ENCODE results near the gene SLC9A9. TPM values are rescaled to one million over a fixed set of nuclear protein-coding genes. Genes with fewer than 3 reads are reported as not detected.

SLC9A9 gene
- total and polyA plus RNA-seq, 2 of the 8 experiments (the other 6 are each of a cell fraction or from before 2014, with no cell fraction given), result 0.48 to 1.1 TPM

DNA sequence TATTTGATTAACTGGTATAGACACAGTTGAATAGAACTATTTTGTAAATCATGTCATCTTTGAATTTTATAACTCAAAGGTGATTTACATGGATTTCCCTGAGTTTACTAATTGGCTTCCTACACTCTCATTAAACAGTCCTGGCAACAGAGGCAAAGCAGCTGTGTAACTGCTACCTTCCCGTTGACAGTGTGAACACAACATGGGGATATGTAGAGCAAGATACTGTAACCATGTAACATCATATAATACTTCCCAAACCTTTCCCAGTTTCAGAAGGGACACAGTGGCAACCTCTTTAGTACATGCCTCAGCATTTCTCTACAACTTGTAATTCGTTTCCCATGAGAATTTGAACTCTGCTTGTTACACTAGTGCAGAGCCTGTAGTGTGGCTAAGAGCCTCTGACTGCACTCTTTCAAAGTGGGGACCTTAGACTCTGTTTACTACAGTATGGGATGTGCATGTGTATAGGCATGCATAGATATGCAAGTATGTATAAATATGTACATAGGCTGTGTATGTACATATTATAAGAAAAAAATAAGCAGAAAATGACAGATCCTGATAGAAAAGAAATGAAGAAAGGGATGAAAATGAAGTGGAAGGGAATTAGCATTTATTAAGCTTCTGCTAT, 299.3 kb downstream of the SLC9A9 start:
- Histone ChIP-seq H3K9me3 (ENCODE audit: insufficient read depth in 2 of 2, low read depth in 1 of 2, low read length in 1 of 2) (no peaks in the 10 kb centered on the region), H3K79me1 (ENCODE audit: low read depth, low read length) (no peaks in the 10 kb centered on the region), H3K4me3 (ENCODE audit: extremely low read depth in 1 of 4, insufficient read depth in 2 of 4, low read depth in 3 of 4, low read length in 4 of 4) (no peak overlapping the region), H4K20me1 (replicated peaks in 1 of 2; ENCODE audit: control insufficient read depth in 1 of 2, insufficient read depth in 2 of 2, low read length in 2 of 2) (no peaks in the 10 kb centered on the region), H3K79me2 (ENCODE audit: control insufficient read depth in 1 of 2, insufficient read depth in 2 of 2, low read length in 2 of 2) (no peaks in the 10 kb centered on the region), H2BK5ac (ENCODE audit: low read depth, low read length) (no peak overlapping the region), H3K27me3 (replicated peaks in 1 of 4; ENCODE audit: control insufficient read depth in 3 of 4, extremely low read depth in 1 of 4, insufficient read depth in 3 of 4, low read length in 3 of 4) (no peaks in the 10 kb centered on the region), H4K5ac (ENCODE audit: insufficient read length, low read depth, low read length) (no peak overlapping the region), H2BK15ac (ENCODE audit: low read length) (no peak overlapping the region), H2AFZ (ENCODE audit: low read length) (no peak overlapping the region), H2BK12ac (ENCODE audit: low read depth, low read length) (no peak overlapping the region), H3K4ac (replicated peaks; ENCODE audit: insufficient read length, low read depth, low read length) (no peak overlapping the region), H2AK5ac (ENCODE audit: low read depth, low read length) (no peak overlapping the region), H3K27ac (ENCODE audit: low read depth, low read length) (no peak overlapping the region), H3K23me2 (ENCODE audit: low read depth, low read length) (no peaks in the 10 kb centered on the region), H3K56ac (replicated peaks; ENCODE audit: insufficient read length, low read depth, low read length) (no peak overlapping the region), H3K9ac (replicated peaks in 1 of 4; ENCODE audit: extremely low read depth in 1 of 4, low read depth in 3 of 4, low read length in 3 of 4) (no peak overlapping the region), H2BK120ac (replicated peaks; ENCODE audit: low read depth, low read length) (no peak overlapping the region), H3K18ac (ENCODE audit: extremely low read depth, low read length) (no peak overlapping the region), H2BK20ac (ENCODE audit: low read length) (no peak overlapping the region), H4K91ac (replicated peaks; ENCODE audit: insufficient read length, low read length) (no peak overlapping the region), H3K4me2 (ENCODE audit: insufficient read depth in 1 of 2, low read depth in 2 of 2, low read length in 2 of 2) (no peak overlapping the region), H3K4me1 (replicated peaks in 1 of 4; ENCODE audit: control insufficient read depth in 3 of 4, insufficient read depth in 4 of 4, low read length in 3 of 4) (no peaks in the 10 kb centered on the region), H4K8ac (ENCODE audit: extremely low read depth, insufficient read depth, low read length) (no peak overlapping the region), H3K36me3 (ENCODE audit: control insufficient read depth in 2 of 4, insufficient read depth in 4 of 4, low read length in 3 of 4) (no peaks in the 10 kb centered on the region), H3K14ac (ENCODE audit: insufficient read length) (no peak overlapping the region), H3K23ac (ENCODE audit: insufficient read length) (no peak overlapping the region)
- ChIA-PET POLR2A (ENCODE audit: partially characterized antibody) (no interaction called here), CTCF (ENCODE audit: partially characterized antibody) (no interaction called here)
- WGBS, 2 experiments (ENCODE audit: extremely low coverage in 1 of 2, insufficient coverage in 1 of 2, insufficient read length in 1 of 2, insufficient replicate concordance in 2 of 2, low coverage in 1 of 2, low lambda C conversion rate in 2 of 2, missing lambda C conversion rate in 1 of 2), result 98% methylated on average over 2 of the region's 2 CpGs; no CpG with 5 or more reads in 1 of the 2 experiments
- no peak for DNase-seq (ENCODE audit: low read depth in 1 of 2, low spot score in 2 of 2)
- FAIRE-seq, result no peak
- TF ChIP-seq CTBP2 (IDR thresholded peaks at IDR 0.05; ENCODE audit: borderline replicate concordance, insufficient read depth, insufficient read length, low read length) (no peak), POLR2A (IDR thresholded peaks at IDR 0.05; ENCODE audit: control extremely low read depth in 1 of 2, low read depth in 2 of 2, low read length in 2 of 2) (no peak), ZNF274 (IDR thresholded peaks at IDR 0.05; ENCODE audit: borderline replicate concordance, extremely low read depth, low read length) (no peak)
